IPS DF 6.9 (cell line): ENCODE data around the gene TYMS.

Experiments used
- DNase-seq: peaks from one replicate; pipeline ENCODE4 v3.0.0-alpha.2; 2013; ENCODE audit warnings: low read depth, low spot score
- H3K27ac ChIP-seq: one replicate; pipeline ENCODE4 v1.5.1; 2013; ENCODE audit warnings: low read length, control low read depth
- H3K27me3 ChIP-seq: 2 replicates; pipeline ENCODE4 v1.6.1; 2013; ENCODE audit warnings: mild to moderate bottlenecking, low read length; ENCODE audit not compliant: control insufficient read depth, insufficient read depth
- H3K36me3 ChIP-seq: 2 replicates; pipeline ENCODE4 v1.6.1; 2013; ENCODE audit warnings: low read length; ENCODE audit not compliant: control insufficient read depth, insufficient read depth
- H3K4me1 ChIP-seq: 2 replicates; pipeline ENCODE4 v1.6.1; 2013; ENCODE audit warnings: low read length; ENCODE audit not compliant: control insufficient read depth, insufficient read depth
- H3K4me3 ChIP-seq: 2 replicates; pipeline ENCODE4 v1.5.1; 2013; ENCODE audit warnings: mild to moderate bottlenecking, low read length
- H3K9me3 ChIP-seq: 2 replicates; pipeline ENCODE4 v1.6.1; 2013; ENCODE audit warnings: low read length, inconsistent platforms; ENCODE audit not compliant: control insufficient read depth, insufficient read depth
- WGBS: extraction: QIAGEN DNeasy Blood & Tissue Kit; methylation state at CpG from one replicate; pipeline ENCODE4 v1.1.7; 2013; ENCODE audit warnings: mixed read lengths, missing lambda C conversion rate; ENCODE audit not compliant: insufficient read length, insufficient coverage; 5-methylcytosine and 5-hydroxymethylcytosine counted together

TYMS gene

DNA sequence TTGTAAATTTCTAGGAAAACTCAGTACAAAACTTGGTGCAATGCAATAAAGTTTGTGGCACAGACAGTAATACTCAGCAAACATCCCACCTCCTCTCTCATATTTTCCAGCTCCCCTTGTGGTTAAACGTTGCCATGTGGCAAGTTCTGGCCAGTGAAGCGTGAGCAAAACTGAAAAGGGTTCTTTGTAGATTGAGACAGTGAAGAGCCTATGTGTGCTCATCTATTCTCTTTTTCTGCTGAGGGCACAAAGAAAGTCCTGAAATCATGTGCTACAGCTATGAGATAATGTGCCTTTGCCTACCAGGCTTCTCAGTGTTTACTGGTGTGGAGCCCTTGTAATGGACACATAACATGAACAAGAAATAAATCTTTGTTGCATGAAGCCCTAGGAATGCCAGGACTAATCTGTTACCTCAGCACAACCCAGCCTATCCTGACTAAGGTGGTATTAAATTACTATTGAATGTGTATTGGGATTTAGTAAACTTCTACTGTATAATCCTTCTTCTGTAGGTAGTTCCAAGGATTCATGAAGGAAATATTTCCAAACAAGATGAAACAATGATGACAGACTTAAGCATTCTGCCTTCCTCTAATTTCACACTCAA lies 13.0 kb upstream of the TYMS start:
- Histone ChIP-seq H3K4me1 (no peaks in the 10 kb centered on the region), H3K27me3 (no peaks in the 10 kb centered on the region), H3K27ac (no peak overlapping the region), H3K36me3 (no peaks in the 10 kb centered on the region), H3K4me3 (no peak overlapping the region), H3K9me3 (no peaks in the 10 kb centered on the region)
- no peak for DNase-seq
- no CpG with 5 or more reads among the region's 2 CpGs for WGBS

- Histone ChIP-seq H3K4me3 (no peak overlapping the region), H3K36me3 (no peaks in the 10 kb centered on the region), H3K9me3 (no peaks in the 10 kb centered on the region), H3K27ac (no peak overlapping the region), H3K4me1 (no peaks in the 10 kb centered on the region), H3K27me3 (no peaks in the 10 kb centered on the region)
- DNase-seq, result no peak
- no CpG with 5 or more reads among the region's 5 CpGs for WGBS
Observed at GRCh38 chr18:647304-647703, 10.1 kb upstream of the TYMS start.

DNA sequence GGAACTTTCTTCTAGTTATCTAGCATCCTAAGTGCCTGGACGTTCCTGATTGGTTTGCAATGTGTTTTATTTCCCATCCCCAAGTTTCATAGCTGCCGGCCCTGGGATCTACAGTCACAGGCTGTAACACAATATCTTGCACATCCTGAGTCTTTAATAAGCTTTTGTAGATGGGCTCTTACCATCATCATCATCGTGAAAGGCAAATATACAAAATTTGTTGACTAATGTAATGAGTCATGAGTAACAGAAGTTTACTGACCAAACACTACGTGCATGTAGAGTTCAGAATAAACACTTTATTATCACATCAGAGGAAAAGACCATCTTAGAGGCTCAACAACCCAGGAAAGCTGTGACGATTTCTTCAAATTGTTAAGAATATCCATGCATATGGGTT lies 8.1 kb upstream of the TYMS start:
- no peak for DNase-seq
- Histone ChIP-seq H3K36me3 (no peaks in the 10 kb centered on the region), H3K4me1 (no peaks in the 10 kb centered on the region), H3K4me3 (no peak overlapping the region), H3K27me3 (no peaks in the 10 kb centered on the region), H3K27ac (no peak overlapping the region), H3K9me3 (no peaks in the 10 kb centered on the region)
- no CpG with 5 or more reads among the region's 5 CpGs for WGBS

DNA sequence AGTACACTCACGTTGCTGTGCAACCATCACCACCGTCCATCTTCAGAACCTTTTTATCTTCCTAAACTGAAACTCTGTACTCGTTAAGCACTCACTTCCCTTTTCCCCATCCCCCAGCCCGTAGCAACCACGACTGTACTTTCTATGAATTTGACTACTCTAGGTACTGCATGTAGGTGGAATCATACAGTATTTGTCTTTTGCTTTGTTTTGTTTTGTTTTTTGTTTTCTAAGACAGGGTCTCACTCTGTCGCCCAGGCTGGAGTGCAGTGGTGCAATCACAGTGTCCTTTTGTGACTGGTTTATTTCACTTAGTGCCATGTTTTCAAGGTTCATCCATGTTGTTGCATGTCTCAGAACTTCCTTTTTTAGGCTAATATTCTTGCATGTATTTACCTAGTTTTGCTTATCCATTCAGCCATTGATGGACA lies 7.0 kb upstream of the TYMS start:
- Histone ChIP-seq H3K36me3 (no peaks in the 10 kb centered on the region), H3K4me1 (no peaks in the 10 kb centered on the region), H3K27ac (no peak overlapping the region), H3K4me3 (no peak overlapping the region), H3K9me3 (no peaks in the 10 kb centered on the region), H3K27me3 (no peaks in the 10 kb centered on the region)
- no peak for DNase-seq
- no CpG with 5 or more reads among the region's 6 CpGs for whole genome bisulfite sequencing

GRCh38 chr18:652131-652530 lies 5.3 kb upstream of the TYMS start:
- no peak for DNase-seq
- no peaks in the 10 kb centered on the region for H3K27me3 ChIP-seq
- no peak overlapping the region for H3K27ac ChIP-seq
- no CpG with 5 or more reads among the region's 4 CpGs for WGBS
- H3K9me3 ChIP-seq, result no peaks in the 10 kb centered on the region
- no peaks in the 10 kb centered on the region for H3K4me1 ChIP-seq
- H3K36me3 ChIP-seq, result no peaks in the 10 kb centered on the region
- no peak overlapping the region for H3K4me3 ChIP-seq

GRCh38 chr18:653512-653911 lies 3.9 kb upstream of the TYMS start:
- Histone ChIP-seq H3K4me3 (no peak overlapping the region), H3K4me1 (no peaks in the 10 kb centered on the region), H3K27ac (no peak overlapping the region), H3K27me3 (no peaks in the 10 kb centered on the region), H3K36me3 (no peaks in the 10 kb centered on the region), H3K9me3 (no peaks in the 10 kb centered on the region)
- no CpG with 5 or more reads among the region's 2 CpGs for WGBS
- DNase-seq, result no peak

GRCh38 chr18:654601-655000 lies 2.9 kb upstream of the TYMS start:
- Histone ChIP-seq H3K4me1 (no peaks in the 10 kb centered on the region), H3K9me3 (no peaks in the 10 kb centered on the region), H3K27me3 (no peaks in the 10 kb centered on the region), H3K36me3 (no peaks in the 10 kb centered on the region), H3K4me3 (no peak overlapping the region), H3K27ac (no peak overlapping the region)
- WGBS, result no CpG with 5 or more reads among the region's 4 CpGs
- DNase-seq, result no peak

DNA sequence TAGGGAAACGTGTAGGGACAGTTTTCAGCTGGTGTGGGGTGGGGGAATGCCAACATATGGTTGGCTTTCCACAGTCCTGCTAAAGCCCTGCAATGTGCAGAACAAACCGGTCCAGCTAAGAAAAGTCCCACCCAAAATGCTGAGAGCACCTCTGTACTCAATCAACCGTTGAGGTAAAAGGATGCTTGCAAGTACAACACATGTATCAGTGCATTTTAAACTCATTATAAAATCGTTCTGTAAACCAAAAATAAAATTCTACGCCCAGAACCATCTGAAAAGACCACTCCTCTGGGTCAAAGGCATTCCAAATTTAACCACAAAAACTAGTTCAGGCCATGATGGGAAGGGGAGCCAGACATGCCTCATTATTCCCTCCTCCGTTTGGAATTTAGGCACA lies 2.0 kb upstream of the TYMS start:
- no peaks in the 10 kb centered on the region for H3K27me3 ChIP-seq
- H3K36me3 ChIP-seq, result peaks cover 7% of the 10 kb centered on the region; the same call in 1 of the 2 replicates
- H3K4me1 ChIP-seq, result no peaks in the 10 kb centered on the region; the same call in 1 of the 2 replicates
- no peak overlapping the region for H3K27ac ChIP-seq
- 100% methylated on average over 2 of the region's 6 CpGs for WGBS
- H3K4me3 ChIP-seq, result no peak overlapping the region
- no peaks in the 10 kb centered on the region for H3K9me3 ChIP-seq
- no peak for DNase-seq

DNA sequence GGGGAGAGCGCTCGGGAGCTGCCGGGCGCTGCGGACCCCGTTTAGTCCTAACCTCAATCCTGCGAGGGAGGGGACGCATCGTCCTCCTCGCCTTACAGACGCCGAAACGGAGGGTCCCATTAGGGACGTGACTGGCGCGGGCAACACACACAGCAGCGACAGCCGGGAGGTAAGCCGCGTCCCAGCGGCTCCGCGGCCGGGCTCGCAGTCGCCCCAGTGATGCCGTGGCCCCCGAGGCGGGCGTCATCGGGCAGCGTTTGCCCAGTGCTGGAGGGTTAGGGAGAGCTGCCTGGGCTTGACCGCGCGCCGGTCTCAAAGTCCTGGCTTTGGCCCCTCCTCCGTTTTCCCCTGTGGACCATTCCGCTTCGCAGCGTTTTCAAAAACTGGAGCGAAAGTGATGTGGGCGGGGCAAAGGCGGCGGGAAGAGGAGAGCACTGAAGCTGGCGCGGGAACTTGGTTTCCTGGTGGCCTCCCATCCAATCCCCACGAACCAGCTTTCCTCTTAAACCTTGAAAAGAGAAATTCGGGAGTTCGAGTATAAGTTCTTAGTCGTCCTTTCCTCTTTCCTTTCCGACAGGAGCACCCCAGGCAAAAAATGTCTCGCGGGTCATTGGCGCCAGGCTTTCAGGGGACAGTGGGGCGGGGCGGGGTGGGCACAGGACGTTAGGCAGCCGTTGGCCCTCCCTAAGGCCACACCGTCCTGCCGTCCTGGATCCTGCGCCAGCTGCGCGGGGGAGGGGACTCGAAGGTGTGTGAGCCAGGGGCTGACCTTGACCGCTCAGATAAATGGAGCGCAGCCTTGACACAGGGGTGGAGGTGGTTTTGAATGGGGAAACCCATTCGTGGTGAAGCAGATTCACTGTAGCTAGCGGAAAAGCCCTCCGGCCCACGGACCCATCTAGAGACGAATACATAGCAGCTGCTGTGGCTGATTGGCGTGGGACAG lies 821 bp downstream of the TYMS start:
- no peaks in the 10 kb centered on the region for H3K27me3 ChIP-seq
- H3K27ac ChIP-seq, result no peak overlapping the region
- no peaks in the 10 kb centered on the region; the same call in 1 of the 2 replicates for H3K9me3 ChIP-seq
- no peaks in the 10 kb centered on the region; the same call in 1 of the 2 replicates for H3K4me1 ChIP-seq
- H3K36me3 ChIP-seq, result peaks cover 16% of the 10 kb centered on the region; the same call in 1 of the 2 replicates
- WGBS, result no CpG with 5 or more reads among the region's 72 CpGs
- no peak for DNase-seq
- H3K4me3 ChIP-seq, result peak overlapping the region; percentile 87

DNA sequence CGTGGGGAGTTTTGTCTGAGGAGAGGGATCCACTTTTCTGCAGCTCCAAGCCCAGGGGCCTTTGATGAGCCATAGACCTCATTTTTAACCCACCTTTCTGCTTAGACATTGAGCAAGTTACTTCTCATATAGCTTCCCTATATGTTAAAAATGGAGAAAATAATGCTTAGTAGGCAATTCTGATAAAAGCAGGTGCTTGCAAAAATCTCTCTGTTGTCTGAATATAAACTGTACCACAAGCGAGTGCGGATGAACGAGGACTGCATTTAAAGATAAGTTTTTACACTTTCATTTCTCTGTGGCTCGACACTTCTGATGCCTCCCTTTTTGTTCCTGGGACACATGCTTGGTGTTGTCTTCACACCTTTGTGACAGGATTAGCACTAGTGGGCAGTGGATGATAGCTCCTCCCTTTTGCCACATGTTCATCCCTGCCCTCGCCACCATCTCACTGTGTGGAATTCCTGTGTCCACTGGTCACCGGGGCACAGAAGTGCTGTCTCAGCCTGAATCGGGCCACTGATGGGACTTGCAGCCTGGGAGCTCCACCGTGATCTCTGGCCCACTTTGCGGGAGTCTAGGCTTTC lies 1.6 kb downstream of the TYMS start:
- H3K27ac ChIP-seq, result no peak overlapping the region
- DNase-seq, result no peak
- WGBS, result no CpG with 5 or more reads among the region's 10 CpGs

More for the DNA sequence above, 1.6 kb downstream of the TYMS start:
- Histone ChIP-seq H3K4me3 (peak overlapping the region; percentile 87; the same call in 1 of the 2 replicates), H3K4me1 (no peaks in the 10 kb centered on the region; the same call in 1 of the 2 replicates), H3K27me3 (no peaks in the 10 kb centered on the region), H3K9me3 (no peaks in the 10 kb centered on the region; the same call in 1 of the 2 replicates), H3K36me3 (peaks cover 16% of the 10 kb centered on the region; the same call in 1 of the 2 replicates)
